ENCODE results near the gene POMT1.

Gene POMT1

DNA sequence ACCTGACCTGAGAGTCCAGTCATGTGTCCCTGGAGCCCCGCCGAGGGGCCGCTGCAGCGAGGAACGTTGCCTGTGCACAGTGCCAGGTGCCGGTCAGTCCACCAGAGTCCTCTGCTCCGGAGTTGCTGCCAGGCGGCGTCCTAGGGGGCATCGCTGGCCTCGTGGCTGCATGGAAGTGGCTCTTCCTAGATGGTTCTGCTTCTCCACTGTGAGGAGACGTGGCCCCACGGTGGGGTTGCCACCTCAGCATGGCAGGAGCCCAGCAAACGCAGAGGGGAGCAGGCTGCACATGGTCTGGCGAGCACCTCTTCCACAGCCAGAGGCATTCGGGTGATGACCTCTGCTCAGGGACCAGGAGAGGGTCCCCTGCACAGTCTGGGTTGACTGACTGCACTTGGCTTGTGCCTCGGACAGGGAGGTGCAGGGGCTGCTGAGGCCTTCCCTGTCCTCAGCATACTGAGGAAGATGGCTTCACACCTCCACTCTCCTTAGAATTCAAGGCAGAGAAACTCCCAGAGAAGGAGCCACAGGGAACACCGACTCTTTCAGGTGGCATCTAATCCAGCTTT lies 25.9 kb upstream of the POMT1 start:
- no peak for DNase-seq (ENCODE audit: low read depth in 2 of 3, low spot score in 1 of 3)

- DNase-seq (ENCODE audit: low read depth in 2 of 3, low spot score in 1 of 3) = no peak
Observed at GRCh38 chr9:131477367-131477766, 25.4 kb upstream of the POMT1 start.

DNA sequence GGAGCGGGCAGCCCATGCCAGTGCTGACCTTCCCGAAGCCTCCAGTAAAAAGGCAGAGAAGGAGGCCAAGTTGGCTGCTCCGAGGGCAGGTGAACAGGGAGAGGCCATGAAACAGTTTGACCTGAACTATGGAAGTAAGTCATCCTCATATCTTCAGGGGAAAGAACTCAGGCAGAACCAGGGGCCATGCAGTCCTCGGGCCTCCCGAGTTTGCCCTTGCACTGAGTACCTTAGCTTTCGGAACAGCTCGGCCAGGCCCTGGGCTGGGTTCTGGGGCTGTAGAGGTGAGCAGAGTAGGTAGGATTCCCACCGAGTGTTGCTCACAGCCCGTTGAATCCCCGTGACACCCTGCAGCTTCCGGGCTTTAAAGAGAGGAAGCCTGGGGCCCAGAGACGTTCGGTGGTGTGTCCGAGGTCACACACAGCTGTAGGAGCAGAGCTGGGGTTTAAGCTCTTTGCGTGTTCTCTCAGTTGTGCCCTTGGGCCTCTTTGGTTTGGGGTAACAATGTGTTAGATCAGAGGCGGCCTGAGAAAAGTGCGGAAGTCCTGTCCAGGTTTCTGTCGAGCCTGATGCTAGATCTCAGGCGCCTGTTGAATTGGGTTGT lies 24.8 kb upstream of the POMT1 start:
- DNase-seq (ENCODE audit: low read depth in 2 of 3, low spot score in 1 of 3) = no peak

- DNase-seq (ENCODE audit: low read depth in 2 of 3, low spot score in 1 of 3) = peak; percentile 20 to 52 (median 37)
Observed at GRCh38 chr9:131478421-131478868, 24.3 kb upstream of the POMT1 start.

DNA sequence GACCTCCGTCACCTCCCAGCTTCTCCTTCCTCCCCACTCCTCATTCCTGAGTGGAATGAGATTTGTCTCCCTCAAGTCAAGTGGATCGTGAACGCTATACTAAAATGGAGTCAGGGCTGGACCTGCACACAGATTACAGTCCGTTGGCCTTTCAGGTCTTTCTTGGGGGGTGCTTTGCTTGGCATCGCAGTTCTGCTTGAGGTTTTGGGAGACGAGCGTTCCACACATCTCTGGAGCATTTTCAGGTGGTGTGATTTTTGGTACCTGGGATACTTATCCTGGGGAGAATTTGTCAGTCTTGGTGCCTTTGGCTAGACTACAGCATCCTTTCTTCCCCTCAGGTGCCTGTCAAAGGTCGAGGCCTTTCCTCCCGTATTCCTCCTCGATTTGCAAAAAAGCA lies 23.8 kb upstream of the POMT1 start:
- no peak for DNase-seq (ENCODE audit: low read depth in 2 of 3, low spot score in 1 of 3)

DNA sequence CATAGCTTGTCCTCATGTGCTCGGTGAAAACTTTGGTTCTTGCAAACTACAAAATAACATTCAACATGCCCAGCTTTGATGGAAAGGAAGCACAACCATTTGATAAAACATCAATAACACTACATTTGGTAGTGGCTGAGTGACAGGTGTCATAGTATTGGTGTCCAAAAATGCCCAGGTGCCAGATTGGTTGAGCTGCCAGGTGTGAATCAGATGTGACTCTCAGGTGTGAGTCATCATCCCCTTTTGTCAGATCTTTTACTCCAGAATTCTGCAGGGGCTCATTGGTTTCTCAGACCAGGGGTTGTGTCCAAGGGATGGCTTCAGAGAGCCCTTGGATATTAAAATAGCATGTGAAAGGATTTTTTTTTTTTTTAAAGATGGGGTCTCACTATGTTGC lies 22.5 kb upstream of the POMT1 start:
- no peak for DNase-seq (ENCODE audit: low read depth in 2 of 3, low spot score in 1 of 3)

- DNase-seq (ENCODE audit: low read depth in 2 of 3, low spot score in 1 of 3) = no peak
Observed at GRCh38 chr9:131481441-131482342, 21.0 kb upstream of the POMT1 start.

GRCh38 chr9:131482343-131483006 lies 20.2 kb upstream of the POMT1 start:
- no peak for DNase-seq (ENCODE audit: low read depth in 2 of 3, low spot score in 1 of 3)

- DNase-seq (ENCODE audit: low read depth in 2 of 3, low spot score in 1 of 3) = no peak
Observed at GRCh38 chr9:131483319-131484050, 19.2 kb upstream of the POMT1 start.

DNA sequence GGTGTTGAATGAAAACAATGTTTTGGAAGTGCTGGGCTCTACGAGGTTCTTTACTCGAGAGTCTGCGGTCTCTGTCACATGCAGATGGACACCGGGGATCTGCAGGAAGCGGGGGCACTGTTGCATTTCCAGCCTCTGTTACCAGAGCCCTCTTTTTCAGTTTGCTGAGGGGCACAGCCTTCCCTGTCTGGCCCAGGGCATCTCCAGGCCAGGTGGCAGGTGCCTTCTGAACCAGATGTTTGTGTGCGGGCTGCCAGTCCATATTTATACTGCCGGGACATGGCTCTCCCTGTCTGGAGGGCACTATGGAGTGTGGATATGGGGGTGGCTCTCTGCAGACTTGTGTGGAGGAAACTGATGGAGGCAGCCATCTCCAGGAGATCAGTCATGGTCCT lies 18.7 kb upstream of the POMT1 start:
- no peak for DNase-seq (ENCODE audit: low read depth in 2 of 3, low spot score in 1 of 3)

GRCh38 chr9:131484560-131485185 lies 18.0 kb upstream of the POMT1 start:
- no peak for DNase-seq (ENCODE audit: low read depth in 2 of 3, low spot score in 1 of 3)

GRCh38 chr9:131485206-131485605 lies 17.5 kb upstream of the POMT1 start:
- no peak for DNase-seq (ENCODE audit: low read depth in 2 of 3, low spot score in 1 of 3)

GRCh38 chr9:131485728-131486422 lies 16.8 kb upstream of the POMT1 start:
- no peak for DNase-seq (ENCODE audit: low read depth in 2 of 3, low spot score in 1 of 3)

GRCh38 chr9:131487001-131487400 lies 15.7 kb upstream of the POMT1 start:
- DNase-seq (ENCODE audit: low read depth in 2 of 3, low spot score in 1 of 3) = no peak

- no peak for DNase-seq (ENCODE audit: low read depth in 2 of 3, low spot score in 1 of 3)
Observed at GRCh38 chr9:131487621-131488031, 15.1 kb upstream of the POMT1 start.

DNA sequence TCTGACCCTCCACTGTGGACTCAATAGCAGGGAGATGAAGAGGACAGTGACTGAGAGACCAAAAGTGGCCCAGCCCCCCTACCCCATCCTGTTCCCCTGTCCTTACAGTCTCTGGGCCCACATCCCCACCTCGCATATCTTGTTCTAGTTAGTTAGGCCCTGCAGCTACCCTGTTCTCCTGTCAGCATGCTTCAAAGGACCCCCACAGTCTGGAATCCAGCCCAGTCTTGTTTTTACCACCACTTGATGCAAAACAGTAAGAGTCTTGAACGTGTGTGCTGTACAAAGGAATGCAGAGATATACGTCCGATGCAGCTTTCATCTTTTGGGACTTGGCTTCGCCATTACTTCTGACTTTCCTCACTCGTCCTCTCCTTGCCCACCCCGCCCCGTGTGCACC lies 12.2 kb upstream of the POMT1 start:
- no peak for DNase-seq (ENCODE audit: low read depth in 2 of 3, low spot score in 1 of 3)

DNA sequence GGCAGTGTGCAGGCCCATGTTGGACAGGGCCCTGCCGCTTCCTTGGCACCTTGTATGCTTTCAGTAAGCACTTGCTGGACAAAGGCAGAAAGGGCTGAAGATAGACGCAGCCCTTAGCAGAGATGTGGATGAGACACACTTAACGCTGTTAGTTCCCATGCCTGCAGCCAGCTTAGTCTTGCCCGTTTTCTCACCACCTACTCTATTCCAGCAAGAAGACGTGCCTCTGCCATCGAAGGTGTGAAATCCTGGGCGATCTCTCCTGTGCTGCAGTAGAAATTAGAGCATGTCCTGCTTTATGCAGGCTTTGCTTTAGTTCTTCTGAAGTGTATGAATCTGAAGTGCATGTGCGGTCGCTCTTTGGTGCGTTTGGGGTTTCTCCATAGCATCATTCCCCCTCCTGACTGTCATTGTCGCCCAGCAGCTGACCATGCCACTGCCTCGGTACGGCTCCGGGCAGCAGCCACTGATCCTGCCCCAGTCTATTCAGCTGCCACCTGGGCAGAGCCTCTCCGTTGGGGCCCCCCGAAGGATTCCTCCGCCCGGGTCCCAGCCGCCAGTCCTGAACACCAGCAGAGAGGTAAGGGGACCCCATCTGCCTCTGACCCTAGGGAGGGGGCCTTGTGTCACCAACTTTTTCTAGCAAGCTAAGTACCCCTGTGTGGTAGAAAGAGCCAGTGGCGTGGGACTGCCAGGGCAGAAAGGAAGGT lies 11.6 kb upstream of the POMT1 start:
- no peak for DNase-seq (ENCODE audit: low read depth in 2 of 3, low spot score in 1 of 3)

DNA sequence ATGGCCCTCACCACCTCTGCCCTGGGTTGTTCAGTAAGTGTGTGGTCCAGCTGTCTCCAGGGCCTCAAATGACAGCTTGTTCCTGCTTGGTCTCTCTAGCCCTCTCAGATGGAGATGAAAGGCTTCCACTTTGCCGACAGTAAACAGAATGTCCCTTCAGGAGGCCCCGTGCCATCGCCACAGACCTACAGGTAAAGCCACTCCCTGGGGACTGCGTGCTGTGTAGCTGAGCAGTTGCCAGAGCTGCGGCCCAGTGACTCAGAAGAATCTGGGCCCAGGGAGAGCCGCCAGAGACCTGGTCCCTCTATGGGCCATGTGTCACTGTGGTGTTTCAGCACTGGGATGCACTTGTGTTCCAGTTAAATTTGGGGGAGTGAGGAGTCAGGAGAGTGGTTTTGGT lies 10.6 kb upstream of the POMT1 start:
- no peak for DNase-seq (ENCODE audit: low read depth in 2 of 3, low spot score in 1 of 3)

DNA sequence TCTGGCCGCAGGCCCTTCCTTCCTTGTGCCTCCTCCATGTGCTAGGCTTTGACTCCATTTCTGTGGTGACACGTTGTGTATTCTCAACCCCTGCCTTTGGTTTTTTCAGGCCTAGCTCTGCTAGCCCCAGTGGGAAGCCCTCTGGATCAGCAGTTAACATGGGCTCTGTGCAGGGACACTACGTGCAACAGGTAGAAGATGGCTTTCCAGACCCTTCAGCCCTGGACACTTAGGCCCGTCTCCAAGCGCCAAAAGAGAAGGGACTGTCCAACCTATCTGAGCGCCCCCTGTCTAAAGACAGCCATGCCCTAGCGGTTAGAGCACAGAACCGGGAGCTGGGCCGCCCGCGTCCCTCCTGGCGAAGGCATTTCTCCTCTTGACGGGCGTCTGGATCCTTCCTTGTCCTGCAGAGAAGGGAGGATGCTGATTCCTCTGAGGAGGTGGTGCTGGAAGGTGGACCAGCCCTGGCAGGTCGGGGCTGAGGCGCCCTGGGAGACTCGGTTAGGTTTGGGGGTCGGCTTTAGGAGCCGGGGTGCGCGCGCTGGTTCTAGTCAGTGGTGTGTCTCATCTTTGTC lies 8.3 kb upstream of the POMT1 start:
- no peak for DNase-seq (ENCODE audit: low read depth in 2 of 3, low spot score in 1 of 3)

Measured in stimulated activated CD4-positive, alpha-beta T cell treated with anti-CD3 and anti-CD28 coated beads, Interleukin-12 subunit alpha, Interleukin-12 subunit beta, amount 100 ng/mL, for 48 hours (primary cell).